Activated T-helper 2 cell treated with anti-CD3 and anti-CD28 coated beads, Interferon-gamma antibody, Interleukin-2, Interleukin-4, amounts not matched to agents 10 μg/mL and 5 μg/mL and 100 μg/mL, durations not matched to agents 14 hours and 24 hours and 36 hours (primary cell): ENCODE results near the gene GDF10. TPM values are rescaled to one million over a fixed set of nuclear protein-coding genes. Genes with fewer than 3 reads are reported as not detected.

Experiments
- DNase-seq: peaks from one replicate; pipeline ENCODE4 v3.0.0; 2021; ENCODE audit warnings: low spot score
- H3K27ac Mint-ChIP-seq: one replicate; pipeline ENCODE4 v1.8.0; 2021; ENCODE audit warnings: mixed read lengths
- H3K27me3 Mint-ChIP-seq: one replicate; pipeline ENCODE4 v1.8.0; 2021; ENCODE audit warnings: low read depth, mixed read lengths
- H3K36me3 Mint-ChIP-seq: one replicate; pipeline ENCODE4 v1.8.0; 2021; ENCODE audit warnings: low read depth, mixed read lengths
- H3K4me1 Mint-ChIP-seq: one replicate; pipeline ENCODE4 v1.8.0; 2021; ENCODE audit warnings: low read depth, mixed read lengths
- H3K4me3 Mint-ChIP-seq: one replicate; pipeline ENCODE4 v1.8.0; 2021; ENCODE audit warnings: low read depth, mild to moderate bottlenecking, moderate library complexity, mixed read lengths
- H3K9me3 Mint-ChIP-seq: one replicate; pipeline ENCODE4 v1.8.0; 2021; ENCODE audit warnings: mixed read lengths
- intact Hi-C: fragments of 100-400 bp; cut with micrococcal nuclease; formaldehyde crosslinking; loops from one replicate; pipeline ENCODE4 v1.15.1; 2023
- total RNA-seq: library from RNA; stranded (reverse); gene quantifications from 2 replicates; pipeline ENCODE4 v1.2.3, GENCODE V29; 2022

GDF10 gene
- total RNA-seq, 1 donor from 2014 or later: 0.11 TPM

- DNase-seq: no peak
- peaks cover 12% of the 10 kb centered on the region for H3K4me1 Mint-ChIP-seq
- intact Hi-C loops: loop anchor here (10.0 kb wide), 1 partner anchor 131 kb away; no protein-coding TSS in a partner anchor
- no peaks in the 10 kb centered on the region for H3K36me3 Mint-ChIP-seq
- no peak overlapping the region for H3K27ac Mint-ChIP-seq
- no peaks in the 10 kb centered on the region for H3K9me3 Mint-ChIP-seq
- H3K4me3 Mint-ChIP-seq: no peak overlapping the region
- H3K27me3 Mint-ChIP-seq: no peaks in the 10 kb centered on the region
These were observed 16.1 kb downstream of the GDF10 start for GRCh38 chr10:47316131-47316530.

DNA sequence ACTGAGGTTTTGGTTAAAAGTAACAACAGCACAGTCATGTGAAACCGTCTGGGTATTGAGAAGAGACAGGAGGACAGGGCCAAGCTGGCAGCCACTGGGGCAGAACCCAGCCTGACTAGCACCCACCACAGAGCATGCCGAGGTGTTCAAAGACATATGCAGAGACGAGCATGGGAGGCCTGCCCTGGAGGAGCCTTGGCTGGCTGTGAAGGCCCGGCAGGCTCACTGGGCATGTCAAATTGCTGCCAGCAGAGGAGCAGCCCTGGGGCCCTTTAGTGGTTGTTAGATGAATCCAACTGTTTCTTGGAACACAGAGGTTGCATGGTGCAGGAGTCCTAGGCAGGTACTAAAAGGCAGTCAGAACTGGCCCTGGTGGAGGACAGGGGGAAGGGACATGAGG, 17.3 kb downstream of the GDF10 start:
- Mint-ChIP-seq H3K4me3 (no peak overlapping the region), H3K27ac (no peak overlapping the region), H3K4me1 (peaks cover under 1% of the 10 kb centered on the region), H3K27me3 (no peaks in the 10 kb centered on the region), H3K36me3 (no peaks in the 10 kb centered on the region), H3K9me3 (no peaks in the 10 kb centered on the region)
- no peak for DNase-seq
- intact Hi-C loops: loop anchor here (10.0 kb wide), 1 partner anchor 132 kb away; no protein-coding TSS in a partner anchor

GRCh38 chr10:47318706-47319105, 18.7 kb downstream of the GDF10 start:
- H3K9me3 Mint-ChIP-seq: no peaks in the 10 kb centered on the region
- no peak for DNase-seq
- no peak overlapping the region for H3K4me3 Mint-ChIP-seq
- H3K27ac Mint-ChIP-seq: no peak overlapping the region
- H3K36me3 Mint-ChIP-seq: no peaks in the 10 kb centered on the region
- no peaks in the 10 kb centered on the region for H3K4me1 Mint-ChIP-seq
- peaks cover 2% of the 10 kb centered on the region for H3K27me3 Mint-ChIP-seq
- intact Hi-C loops: loop anchor here (10.0 kb wide), 1 partner anchor 134 kb away; no protein-coding TSS in a partner anchor

DNA sequence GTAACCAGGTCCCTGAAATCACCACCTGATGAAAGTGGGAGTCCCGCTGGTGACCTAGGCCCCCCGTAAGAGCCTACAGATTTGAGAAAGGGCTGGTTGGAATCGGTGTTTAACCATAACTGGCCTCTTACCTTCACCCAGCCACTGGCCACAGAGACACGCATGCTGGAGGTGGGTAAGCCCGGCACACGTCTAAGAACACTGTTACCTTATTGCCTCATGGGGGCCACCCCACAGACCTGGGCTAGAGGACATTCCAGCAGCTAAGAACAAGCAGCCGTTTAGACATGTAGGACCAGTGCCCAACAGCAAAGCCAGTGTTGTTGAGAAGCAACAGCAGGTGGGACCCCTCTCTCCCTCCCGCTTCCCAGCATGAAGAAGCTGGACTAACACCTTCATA, 19.8 kb downstream of the GDF10 start:
- Mint-ChIP-seq H3K27me3 (peaks cover 2% of the 10 kb centered on the region), H3K27ac (no peak overlapping the region), H3K36me3 (no peaks in the 10 kb centered on the region), H3K4me1 (no peaks in the 10 kb centered on the region), H3K4me3 (no peak overlapping the region), H3K9me3 (no peaks in the 10 kb centered on the region)
- DNase-seq: no peak
- intact Hi-C loops: loop anchor here (10.0 kb wide), 1 partner anchor 135 kb away; no protein-coding TSS in a partner anchor

GRCh38 chr10:47320812-47321211, 20.8 kb downstream of the GDF10 start:
- Mint-ChIP-seq H3K27me3 (peaks cover 2% of the 10 kb centered on the region), H3K27ac (no peak overlapping the region), H3K36me3 (no peaks in the 10 kb centered on the region), H3K9me3 (no peaks in the 10 kb centered on the region), H3K4me3 (no peak overlapping the region), H3K4me1 (no peaks in the 10 kb centered on the region)
- DNase-seq: no peak
- intact Hi-C loops: no loop called here

DNA sequence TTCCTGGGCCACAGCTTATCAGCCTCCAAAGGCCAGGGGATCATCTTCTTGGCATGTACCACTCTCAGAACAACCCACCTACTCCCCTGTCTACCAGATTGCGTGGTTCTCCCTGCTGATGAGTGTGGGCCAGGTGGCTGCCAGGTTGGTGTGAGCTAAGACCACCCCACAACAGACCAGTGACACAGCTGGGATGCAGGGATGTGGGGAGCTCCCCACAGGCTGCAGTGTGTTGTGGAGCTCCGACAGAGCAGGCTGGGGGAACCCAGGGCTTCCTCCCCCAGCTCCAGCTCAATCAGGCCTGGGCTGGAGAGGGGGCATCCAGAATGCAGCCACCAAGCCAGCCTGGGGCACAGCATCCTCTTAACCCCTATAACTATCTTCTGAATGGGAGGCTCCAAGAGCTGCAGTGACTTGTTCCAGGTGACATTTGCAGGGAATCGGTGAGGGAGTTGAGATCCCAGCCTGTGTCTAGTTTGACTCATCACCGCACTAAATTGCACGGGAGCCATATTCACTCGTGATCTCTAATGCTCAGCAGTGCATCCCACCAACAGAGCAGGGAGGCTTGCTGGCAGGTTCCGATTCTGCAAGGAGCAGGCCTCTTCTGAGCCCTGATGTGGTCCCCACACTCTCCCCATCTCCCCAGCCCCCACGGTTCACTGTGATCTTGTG, 21.7 kb downstream of the GDF10 start:
- Mint-ChIP-seq H3K36me3 (no peaks in the 10 kb centered on the region), H3K27me3 (peaks cover 2% of the 10 kb centered on the region), H3K4me1 (no peaks in the 10 kb centered on the region), H3K9me3 (no peaks in the 10 kb centered on the region), H3K4me3 (no peak overlapping the region), H3K27ac (no peak overlapping the region)
- intact Hi-C loops: no loop called here
- no peak for DNase-seq

DNA sequence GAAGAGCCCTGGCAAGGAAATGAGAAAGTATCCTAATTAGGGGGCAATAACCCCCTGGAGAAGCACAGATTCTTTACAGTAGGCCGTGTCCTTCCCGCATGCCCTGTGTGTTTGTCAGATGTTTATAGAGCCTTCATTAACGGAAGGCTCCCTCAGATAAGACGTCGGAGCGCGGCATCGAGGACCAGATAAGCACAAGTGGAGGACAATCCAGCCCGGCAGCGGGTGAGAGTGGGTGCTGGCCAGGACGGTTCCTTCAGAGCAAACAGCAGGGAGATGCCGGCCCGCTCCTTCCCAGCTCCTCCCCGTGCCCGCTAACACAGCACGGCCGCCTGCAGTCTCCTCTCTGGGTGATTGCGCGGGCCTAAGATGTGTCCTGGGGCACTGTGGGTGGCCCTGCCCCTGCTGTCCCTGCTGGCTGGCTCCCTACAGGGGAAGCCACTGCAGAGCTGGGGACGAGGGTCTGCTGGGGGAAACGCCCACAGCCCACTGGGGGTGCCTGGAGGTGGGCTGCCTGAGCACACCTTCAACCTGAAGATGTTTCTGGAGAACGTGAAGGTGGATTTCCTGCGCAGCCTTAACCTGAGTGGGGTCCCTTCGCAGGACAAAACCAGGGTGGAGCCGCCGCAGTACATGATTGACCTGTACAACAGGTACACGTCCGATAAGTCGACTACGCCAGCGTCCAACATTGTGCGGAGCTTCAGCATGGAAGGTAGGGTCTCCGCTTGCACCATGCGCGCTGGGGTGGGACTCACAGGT, 22.5 kb downstream of the GDF10 start, which contains the start of gene GDF2:
Gene GDF2, plus strand, starts transcription at position 155 of the 762 bp plus-strand sequence. Its CDS starts 215 bp downstream, at position 370.
- H3K27ac Mint-ChIP-seq: no peak within 1 kb of the TSS
- H3K4me3 Mint-ChIP-seq: no peak within 1 kb of the TSS
- no peaks in the 10 kb centered on the region for H3K4me1 Mint-ChIP-seq
- H3K36me3 Mint-ChIP-seq: no peaks in the 10 kb centered on the region
- peaks cover 2% of the 10 kb centered on the region for H3K27me3 Mint-ChIP-seq
- no peaks in the 10 kb centered on the region for H3K9me3 Mint-ChIP-seq
- DNase-seq: no peak
- intact Hi-C loops: no loop called here

DNA sequence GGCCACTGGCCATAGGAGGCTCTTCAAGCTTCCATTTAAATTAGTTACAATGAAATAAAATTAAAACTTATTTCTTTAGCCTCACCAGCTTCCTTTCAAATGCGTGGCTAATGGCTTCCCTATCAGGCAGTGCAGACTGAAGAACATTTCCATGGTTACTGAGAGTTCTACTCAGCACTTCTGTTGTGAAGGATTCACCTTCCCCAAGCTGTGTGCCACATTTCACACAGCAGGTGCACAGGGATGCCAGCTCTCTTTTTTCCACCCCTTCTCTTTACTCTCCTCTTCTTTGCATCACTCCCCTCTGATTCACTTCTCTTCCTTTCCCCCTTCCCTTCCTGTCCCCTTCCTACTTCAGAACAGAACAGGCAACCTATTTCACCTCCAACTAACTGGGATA, 23.1 kb downstream of the GDF10 start:
- no peaks in the 10 kb centered on the region for H3K36me3 Mint-ChIP-seq
- H3K4me1 Mint-ChIP-seq: no peaks in the 10 kb centered on the region
- no peak overlapping the region for H3K27ac Mint-ChIP-seq
- DNase-seq: no peak
- peaks cover 2% of the 10 kb centered on the region for H3K27me3 Mint-ChIP-seq
- intact Hi-C loops: no loop called here
- H3K4me3 Mint-ChIP-seq: no peak overlapping the region
- no peaks in the 10 kb centered on the region for H3K9me3 Mint-ChIP-seq

DNA sequence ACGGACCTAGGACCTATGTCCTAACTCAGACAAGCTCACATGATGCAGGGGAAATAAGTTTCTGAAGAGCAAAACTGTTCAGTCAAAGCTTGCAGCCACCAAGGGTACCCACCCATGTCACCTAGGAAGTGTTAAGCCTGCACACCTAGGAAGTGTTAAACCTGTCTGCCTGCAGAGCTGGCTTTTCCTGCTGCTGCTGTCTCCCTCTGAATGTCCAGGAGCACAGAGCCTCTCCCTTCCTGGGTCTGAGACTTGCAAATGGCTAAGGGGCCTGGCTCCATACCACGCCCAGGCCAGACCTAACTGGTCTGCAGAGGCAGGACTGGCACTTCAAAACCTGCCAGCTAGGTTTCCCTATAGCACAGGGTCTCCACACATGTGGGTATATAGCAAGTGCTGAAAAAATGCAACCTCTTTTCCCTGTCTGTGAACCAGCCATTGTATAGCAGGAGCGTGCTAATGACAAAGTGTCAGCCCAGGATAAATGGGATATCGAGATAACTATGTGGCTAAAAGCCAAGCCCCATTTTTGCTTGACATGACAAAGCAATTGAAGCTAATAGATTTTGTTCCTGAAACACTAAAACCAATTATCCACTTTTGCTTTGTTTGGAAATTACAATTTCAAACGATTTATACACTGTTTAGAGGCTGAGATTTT, 23.8 kb downstream of the GDF10 start:
- no peaks in the 10 kb centered on the region for H3K36me3 Mint-ChIP-seq
- intact Hi-C loops: no loop called here
- H3K4me3 Mint-ChIP-seq: no peak overlapping the region
- DNase-seq: no peak
- no peak overlapping the region for H3K27ac Mint-ChIP-seq
- H3K9me3 Mint-ChIP-seq: no peaks in the 10 kb centered on the region
- peaks cover 2% of the 10 kb centered on the region for H3K27me3 Mint-ChIP-seq
- no peaks in the 10 kb centered on the region for H3K4me1 Mint-ChIP-seq

DNA sequence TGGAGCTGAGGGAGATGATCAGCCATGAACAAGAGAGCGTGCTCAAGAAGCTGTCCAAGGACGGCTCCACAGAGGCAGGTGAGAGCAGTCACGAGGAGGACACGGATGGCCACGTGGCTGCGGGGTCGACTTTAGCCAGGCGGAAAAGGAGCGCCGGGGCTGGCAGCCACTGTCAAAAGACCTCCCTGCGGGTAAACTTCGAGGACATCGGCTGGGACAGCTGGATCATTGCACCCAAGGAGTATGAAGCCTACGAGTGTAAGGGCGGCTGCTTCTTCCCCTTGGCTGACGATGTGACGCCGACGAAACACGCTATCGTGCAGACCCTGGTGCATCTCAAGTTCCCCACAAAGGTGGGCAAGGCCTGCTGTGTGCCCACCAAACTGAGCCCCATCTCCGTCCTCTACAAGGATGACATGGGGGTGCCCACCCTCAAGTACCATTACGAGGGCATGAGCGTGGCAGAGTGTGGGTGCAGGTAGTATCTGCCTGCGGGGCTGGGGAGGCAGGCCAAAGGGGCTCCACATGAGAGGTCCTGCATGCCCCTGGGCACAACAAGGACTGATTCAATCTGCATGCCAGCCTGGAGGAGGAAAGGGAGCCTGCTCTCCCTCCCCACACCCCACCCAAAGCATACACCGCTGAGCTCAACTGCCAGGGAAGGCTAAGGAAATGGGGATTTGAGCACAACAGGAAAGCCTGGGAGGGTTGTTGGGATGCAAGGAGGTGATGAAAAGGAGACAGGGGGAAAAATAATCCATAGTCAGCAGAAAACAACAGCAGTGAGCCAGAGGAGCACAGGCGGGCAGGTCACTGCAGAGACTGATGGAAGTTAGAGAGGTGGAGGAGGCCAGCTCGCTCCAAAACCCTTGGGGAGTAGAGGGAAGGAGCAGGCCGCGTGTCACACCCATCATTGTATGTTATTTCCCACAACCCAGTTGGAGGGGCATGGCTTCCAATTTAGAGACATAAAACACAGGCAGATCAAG, 25.6 kb downstream of the GDF10 start:
- Mint-ChIP-seq H3K4me3 (no peak overlapping the region), H3K27ac (no peak overlapping the region), H3K9me3 (no peaks in the 10 kb centered on the region), H3K36me3 (no peaks in the 10 kb centered on the region), H3K27me3 (peaks cover 2% of the 10 kb centered on the region), H3K4me1 (no peaks in the 10 kb centered on the region)
- intact Hi-C loops: no loop called here
- DNase-seq: no peak

GRCh38 chr10:47326306-47326926, 26.4 kb downstream of the GDF10 start:
- intact Hi-C loops: no loop called here
- H3K27me3 Mint-ChIP-seq: peaks cover 2% of the 10 kb centered on the region
- H3K4me1 Mint-ChIP-seq: no peaks in the 10 kb centered on the region
- no peak overlapping the region for H3K4me3 Mint-ChIP-seq
- H3K9me3 Mint-ChIP-seq: no peaks in the 10 kb centered on the region
- DNase-seq: no peak
- no peaks in the 10 kb centered on the region for H3K36me3 Mint-ChIP-seq
- H3K27ac Mint-ChIP-seq: no peak overlapping the region

DNA sequence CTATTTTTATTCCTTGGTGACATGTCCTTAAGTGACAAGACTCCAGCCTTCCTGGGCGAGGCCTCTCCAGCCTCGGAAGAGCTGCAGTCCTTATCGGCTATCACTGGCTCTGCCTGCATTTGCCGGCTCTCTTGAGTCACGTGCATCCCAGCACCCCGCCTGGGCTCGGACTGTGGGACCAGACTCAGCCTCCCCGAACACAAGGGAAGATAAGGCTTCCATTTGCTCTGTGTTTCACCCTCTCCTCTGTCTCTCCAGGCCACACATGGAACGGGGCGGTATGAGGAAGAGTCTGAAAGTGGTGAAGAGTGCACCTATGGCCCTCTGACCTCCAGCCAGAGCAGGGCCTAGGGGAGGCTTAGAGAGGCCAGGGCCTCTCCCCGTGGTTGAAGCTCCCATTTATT, 26.9 kb downstream of the GDF10 start:
- Mint-ChIP-seq H3K4me3 (no peak overlapping the region), H3K27me3 (peaks cover 2% of the 10 kb centered on the region), H3K36me3 (no peaks in the 10 kb centered on the region), H3K4me1 (no peaks in the 10 kb centered on the region), H3K27ac (no peak overlapping the region), H3K9me3 (no peaks in the 10 kb centered on the region)
- intact Hi-C loops: no loop called here
- DNase-seq: no peak
